Spleen (tissue), 11 donors: Measurements from ENCODE around the gene LTB4R2. TPM values are rescaled to one million over a fixed set of nuclear protein-coding genes. Genes with fewer than 3 reads are reported as not detected.

ENCODE experiments used
- DNase-seq: peaks from one replicate; pipeline ENCODE4 v3.0.0-alpha.2; 2020
- H3K27ac ChIP-seq, 8 donors: fragments of 200-600 bp; sonication (generic) in 7 of 8; 1 replicate in 4 of 8; 2 replicates in 4 of 8; pipeline versions ENCODE4 v1.5.0 to v1.8.0; 2016 to 2021; ENCODE audit warnings: inconsistent platforms in 4 of 8, mild to moderate bottlenecking in 4 of 8, moderate library complexity in 1 of 8
- H3K27me3 ChIP-seq, 7 donors: fragments of 200-600 bp; sonication (generic) in 6 of 7; replicated peaks in 1 of 7; 1 replicate in 4 of 7; 2 replicates in 3 of 7; pipeline versions ENCODE4 v1.5.0 to v1.8.0; 2016 to 2021; ENCODE audit warnings: inconsistent platforms in 3 of 7, mild to moderate bottlenecking in 1 of 7
- H3K36me3 ChIP-seq, 6 donors: fragments of 200-600 bp; sonication (generic) in 5 of 6; 1 replicate in 4 of 6; 2 replicates in 2 of 6; pipeline versions ENCODE4 v1.5.0 to v1.8.0; 2016 to 2021; ENCODE audit warnings: inconsistent platforms in 2 of 6
- H3K4me1 ChIP-seq, 6 donors: fragments of 200-600 bp; sonication (generic) in 5 of 6; 1 replicate in 3 of 6; 2 replicates in 3 of 6; pipeline versions ENCODE4 v1.5.0 to v1.8.0; 2016 to 2021; ENCODE audit warnings: inconsistent platforms in 3 of 6
- H3K4me3 ChIP-seq, 8 donors: fragments of 200-600 bp; sonication (generic) in 7 of 8; 1 replicate in 4 of 8; 2 replicates in 4 of 8; pipeline versions ENCODE4 v1.5.0 to v1.8.0; 2016 to 2021; ENCODE audit warnings: inconsistent platforms in 4 of 8, mild to moderate bottlenecking in 4 of 8, moderate library complexity in 2 of 8
- H3K9me3 ChIP-seq, 8 donors: fragments of 200-600 bp; sonication (generic) in 7 of 8; 1 replicate in 4 of 8; 2 replicates in 4 of 8; pipeline versions ENCODE4 v1.5.0 to v1.8.0; 2016 to 2021; ENCODE audit warnings: inconsistent platforms in 4 of 8
- POLR2A ChIP-seq, 3 donors: fragments of 450-650 bp; IDR thresholded peaks; one replicate each; pipeline ENCODE4 v1.5.1; 2017; ENCODE audit warnings: antibody characterized with exemption in 3 of 3, mild to moderate bottlenecking in 1 of 3
- POLR2AphosphoS5 ChIP-seq, 3 donors: sonication (generic); formaldehyde crosslinking; IDR thresholded peaks; one replicate each; pipeline ENCODE4 v1.5.1; 2017; ENCODE audit warnings: antibody characterized with exemption in 3 of 3
- WGBS, 5 donors: extraction: QIAGEN DNeasy Blood & Tissue Kit in 3 of 5; methylation state at CpG; one replicate each; pipeline versions ENCODE4 v1.1.5 to v1.1.7; 2013 to 2018; 5-methylcytosine and 5-hydroxymethylcytosine counted together
- intact Hi-C: fragments of 100-400 bp; cut with DNase I; formaldehyde crosslinking; loops from one replicate; pipeline ENCODE4 v1.15.0; 2023; ENCODE audit warnings: low total_unique reads
- polyA plus RNA-seq, 3 donors: library from polyadenylated mRNA; stranded (reverse); fragments of 200-250 nt; gene quantifications; one replicate each; pipeline ENCODE4 v1.2.1, GENCODE V29; 2013
- total RNA-seq, 7 donors: library from RNA; depleted of rRNA in 3 of 7; stranded (reverse); fragments of >200 nt in 3 of 7; fragmentation: NEBNext Ultra II Directional in 4 of 7; extraction: Animal tissue kit (Norgen Biotek cat#: 25700) in 4 of 7; gene quantifications; one replicate each; pipeline versions ENCODE4 v1.1.0 to v1.2.1, GENCODE V29; 2016 to 2021
- TF ChIP-seq, protein P1 (sequence below), 11 experiments: fragments of 200-600 bp in 7 of 11; fragments of 450-650 bp in 4 of 11; sonication (generic) in 4 of 11; IDR thresholded peaks in 8 of 11; conservative IDR thresholded peaks in 3 of 11; 1 replicate in 7 of 11; 2 replicates in 4 of 11; pipeline versions ENCODE4 v1.4.0 to v1.8.0; 2016 to 2021; ENCODE audit warnings: antibody characterized with exemption in 11 of 11, inconsistent platforms in 4 of 11, mild to moderate bottlenecking in 1 of 11
- donor health status: healthy with polysubstance abuse.
- donor health status: DM: no; HTN: no; CAD: no; lungs with moderate emphysema.
- donor health status: DM: no; HTN: no; CAD: no.
- donor health status: Bipolar disorder and iron deficiency.
- donor health status: healthy.
- donor health status: DM: no; HTN: no; CAD: no.
- donor health status: DM: yes; HTN: yes; CAD: no.

The LTB4R2 gene
- total and polyA plus RNA-seq, 10 donors, result 0.83 to 32.3 (median 13.9) TPM

DNA sequence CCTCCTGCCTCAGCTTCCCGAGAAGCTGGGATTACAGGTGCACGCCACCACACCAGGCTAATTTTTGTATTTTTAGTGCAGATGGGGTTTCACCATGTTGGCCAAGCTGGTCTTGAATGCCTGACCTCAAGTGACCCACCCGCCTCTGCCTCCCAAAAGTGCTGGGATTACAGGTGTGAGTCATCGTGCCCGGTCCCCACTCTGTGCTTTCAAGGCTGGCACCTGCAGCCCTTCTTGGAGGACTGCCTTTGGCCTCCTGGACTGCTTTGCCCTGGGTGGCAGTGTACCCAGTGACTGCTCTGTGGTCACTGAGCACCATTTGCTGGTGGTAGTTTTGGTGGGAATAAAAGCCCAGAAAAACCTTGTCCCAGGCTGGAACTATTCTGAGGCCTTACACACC lies 22.9 kb upstream of the LTB4R2 start:
- Histone ChIP-seq H3K9me3 (no peaks in the 10 kb centered on the region), H3K4me3 (no peak overlapping the region), H3K4me1 (peaks cover 0 to 28% (median 6%) of the 10 kb centered on the region in 6 donors), H3K27me3 (no peaks in the 10 kb centered on the region), H3K36me3 (peaks cover 0 to 32% (median 29%) of the 10 kb centered on the region in 6 donors), H3K27ac (no peak overlapping the region)
- 88 to 97% (median 95%) methylated on average over 5 of the region's 5 CpGs for WGBS, 5 donors
- TF ChIP-seq, protein P1, sequence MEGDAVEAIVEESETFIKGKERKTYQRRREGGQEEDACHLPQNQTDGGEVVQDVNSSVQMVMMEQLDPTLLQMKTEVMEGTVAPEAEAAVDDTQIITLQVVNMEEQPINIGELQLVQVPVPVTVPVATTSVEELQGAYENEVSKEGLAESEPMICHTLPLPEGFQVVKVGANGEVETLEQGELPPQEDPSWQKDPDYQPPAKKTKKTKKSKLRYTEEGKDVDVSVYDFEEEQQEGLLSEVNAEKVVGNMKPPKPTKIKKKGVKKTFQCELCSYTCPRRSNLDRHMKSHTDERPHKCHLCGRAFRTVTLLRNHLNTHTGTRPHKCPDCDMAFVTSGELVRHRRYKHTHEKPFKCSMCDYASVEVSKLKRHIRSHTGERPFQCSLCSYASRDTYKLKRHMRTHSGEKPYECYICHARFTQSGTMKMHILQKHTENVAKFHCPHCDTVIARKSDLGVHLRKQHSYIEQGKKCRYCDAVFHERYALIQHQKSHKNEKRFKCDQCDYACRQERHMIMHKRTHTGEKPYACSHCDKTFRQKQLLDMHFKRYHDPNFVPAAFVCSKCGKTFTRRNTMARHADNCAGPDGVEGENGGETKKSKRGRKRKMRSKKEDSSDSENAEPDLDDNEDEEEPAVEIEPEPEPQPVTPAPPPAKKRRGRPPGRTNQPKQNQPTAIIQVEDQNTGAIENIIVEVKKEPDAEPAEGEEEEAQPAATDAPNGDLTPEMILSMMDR (IDR thresholded peaks at IDR 0.05 in 8 of 11, conservative IDR thresholded peaks at IDR 0.05 in 3 of 11), result no peak
- no peak for TF ChIP-seq POLR2AphosphoS5 (IDR thresholded peaks at IDR 0.05)
- no peak for TF ChIP-seq POLR2A (IDR thresholded peaks at IDR 0.05)
- DNase-seq, result no peak
- intact Hi-C loops, result no loop called here

DNA sequence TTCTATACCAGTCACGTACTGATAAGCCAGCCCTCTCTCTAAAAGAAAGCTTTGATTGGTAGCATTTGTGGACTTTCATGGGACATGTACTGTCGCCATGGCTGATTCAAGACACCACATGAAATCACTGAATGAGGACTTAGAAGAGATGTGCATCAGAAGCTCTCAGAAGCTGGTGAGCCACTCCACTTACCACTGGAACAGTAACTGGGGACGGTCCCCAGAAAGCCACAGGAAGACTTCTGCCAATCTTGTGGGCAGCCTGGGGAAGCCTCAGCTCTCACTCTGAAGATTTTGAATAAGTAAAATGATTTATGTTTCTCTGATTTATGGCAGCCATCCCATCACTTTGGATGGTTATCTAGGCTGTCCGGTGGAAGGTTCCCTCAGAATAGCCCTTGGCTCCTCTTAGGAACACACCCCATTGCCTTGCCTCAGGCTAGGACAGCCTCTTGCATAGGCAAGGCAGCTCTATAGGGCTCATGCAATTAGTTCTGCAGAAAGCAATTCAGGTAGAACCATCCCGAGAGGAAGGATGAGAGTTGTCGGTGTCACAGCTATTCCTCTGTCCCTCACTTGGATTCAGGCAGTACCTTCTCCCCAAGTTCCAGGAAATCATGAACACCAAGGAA lies 20.2 kb upstream of the LTB4R2 start:
- no peaks in the 10 kb centered on the region for H3K27me3 ChIP-seq
- WGBS, 5 donors, result 50 to 75% (median 60%) methylated on average over 5 to 6 of the region's 6 CpGs
- no peaks in the 10 kb centered on the region for H3K9me3 ChIP-seq
- peaks cover 0 to 13% (median 4%) of the 10 kb centered on the region in 6 donors for H3K4me1 ChIP-seq
- DNase-seq, result no peak
- intact Hi-C loops, result no loop called here
- H3K27ac ChIP-seq, result no peak overlapping the region
- peaks cover 0 to 59% (median 44%) of the 10 kb centered on the region in 6 donors for H3K36me3 ChIP-seq
- no peak overlapping the region for H3K4me3 ChIP-seq
- TF ChIP-seq POLR2A (IDR thresholded peaks at IDR 0.05) (no peak), POLR2AphosphoS5 (IDR thresholded peaks at IDR 0.05) (no peak)
- TF ChIP-seq, protein P1 (IDR thresholded peaks at IDR 0.05 in 8 of 11, conservative IDR thresholded peaks at IDR 0.05 in 3 of 11), result no peak

DNA sequence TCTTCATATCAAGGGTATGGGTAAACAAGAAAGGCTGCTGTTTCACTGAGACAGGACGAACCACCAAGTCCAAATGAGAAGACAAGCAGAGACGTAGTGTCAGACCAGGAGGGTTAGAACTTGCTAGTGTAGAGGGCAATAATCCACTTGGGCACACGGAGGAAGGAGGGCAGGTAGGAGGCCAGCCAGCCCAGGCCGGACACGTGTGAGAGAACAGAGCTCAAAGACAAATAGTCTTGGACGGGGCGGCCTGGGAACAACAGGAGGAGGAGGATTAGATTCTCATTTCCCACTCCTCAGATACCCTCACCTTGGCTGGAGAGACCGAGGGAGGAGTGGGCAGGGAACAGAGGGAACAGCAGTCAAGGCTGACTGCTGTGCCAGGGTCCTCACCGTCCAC lies 19.2 kb upstream of the LTB4R2 start:
- Histone ChIP-seq H3K27me3 (no peaks in the 10 kb centered on the region), H3K4me3 (no peak overlapping the region), H3K36me3 (peaks cover 3 to 69% (median 52%) of the 10 kb centered on the region in 6 donors), H3K27ac (no peak overlapping the region), H3K9me3 (no peaks in the 10 kb centered on the region), H3K4me1 (peaks cover 0 to 14% (median 4%) of the 10 kb centered on the region in 6 donors)
- no peak for DNase-seq
- TF ChIP-seq, protein P1 (IDR thresholded peaks at IDR 0.05 in 8 of 11, conservative IDR thresholded peaks at IDR 0.05 in 3 of 11), result no peak
- TF ChIP-seq POLR2AphosphoS5 (IDR thresholded peaks at IDR 0.05) (no peak), POLR2A (IDR thresholded peaks at IDR 0.05) (no peak)
- WGBS, 5 donors, result 73 to 95% (median 91%) methylated on average over 9 of the region's 9 CpGs
- intact Hi-C loops, result no loop called here

DNA sequence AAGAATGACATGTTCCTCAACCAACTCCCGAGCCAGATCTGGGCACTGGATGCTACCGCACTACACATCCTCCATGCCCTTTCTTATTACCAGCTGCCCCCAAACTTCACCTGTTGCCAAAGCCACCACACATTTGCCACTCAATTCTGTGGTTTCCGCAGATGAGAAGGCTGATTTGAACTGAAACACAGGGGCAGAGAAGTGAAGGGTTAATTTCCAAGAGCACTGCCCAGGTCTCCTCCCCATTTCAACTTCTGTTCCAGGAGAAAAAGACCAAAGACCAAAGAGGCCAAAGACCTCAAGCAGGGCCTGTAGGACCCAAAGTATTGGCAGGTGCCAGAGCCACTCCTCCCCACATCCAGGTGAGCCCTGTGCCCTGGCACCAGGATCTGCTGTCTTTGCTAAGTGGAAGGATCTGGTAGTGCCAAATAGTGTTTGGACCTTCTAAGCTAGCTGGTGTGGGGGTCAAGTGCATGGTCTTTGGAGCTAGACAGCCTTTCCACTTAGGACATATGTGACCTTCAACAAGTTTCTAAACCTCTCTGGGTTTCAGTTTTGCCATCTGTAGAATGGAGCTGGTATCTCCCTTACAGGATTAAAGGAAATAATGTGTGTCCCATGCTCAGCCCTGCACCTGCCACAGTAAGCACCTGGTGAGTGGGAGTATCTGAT lies 18.4 kb upstream of the LTB4R2 start:
- no peak for TF ChIP-seq POLR2A (IDR thresholded peaks at IDR 0.05)
- TF ChIP-seq, protein P1 (IDR thresholded peaks at IDR 0.05 in 8 of 11, conservative IDR thresholded peaks at IDR 0.05 in 3 of 11), result no peak
- TF ChIP-seq POLR2AphosphoS5 (IDR thresholded peaks at IDR 0.05), result no peak
- Histone ChIP-seq H3K27ac (peak overlapping the region in 1 of 8 donors; percentile 9), H3K9me3 (no peaks in the 10 kb centered on the region), H3K36me3 (peaks cover 3 to 77% (median 57%) of the 10 kb centered on the region in 6 donors), H3K4me1 (peaks cover 3 to 22% (median 7%) of the 10 kb centered on the region in 6 donors), H3K27me3 (no peaks in the 10 kb centered on the region), H3K4me3 (no peak overlapping the region)
- no peak for DNase-seq
- intact Hi-C loops, result no loop called here
- 79 to 97% (median 92%) methylated on average over 3 of the region's 3 CpGs for WGBS, 5 donors
